Activated CD4-positive, alpha-beta T cell treated with anti-CD3 and anti-CD28 coated beads, Interleukin-2, amount 50 U/mL, for 24 hours (primary cell): ENCODE measurements around the gene EXOC3L1.

Experiments
- DNase-seq, 2 donors: peaks; one replicate each; pipeline ENCODE4 v3.0.0-alpha.2; 2020; ENCODE audit warnings: low read depth in 1 of 2, low spot score in 1 of 2

The EXOC3L1 gene

GRCh38 chr16:67199011-67199807, 9.3 kb upstream of the EXOC3L1 start, which contains the start of gene ELMO3:
Gene ELMO3, plus strand, starts transcription at chr16:67199131. Its CDS starts 196 bp downstream, at chr16:67199327.
- DNase-seq: no peak

DNA sequence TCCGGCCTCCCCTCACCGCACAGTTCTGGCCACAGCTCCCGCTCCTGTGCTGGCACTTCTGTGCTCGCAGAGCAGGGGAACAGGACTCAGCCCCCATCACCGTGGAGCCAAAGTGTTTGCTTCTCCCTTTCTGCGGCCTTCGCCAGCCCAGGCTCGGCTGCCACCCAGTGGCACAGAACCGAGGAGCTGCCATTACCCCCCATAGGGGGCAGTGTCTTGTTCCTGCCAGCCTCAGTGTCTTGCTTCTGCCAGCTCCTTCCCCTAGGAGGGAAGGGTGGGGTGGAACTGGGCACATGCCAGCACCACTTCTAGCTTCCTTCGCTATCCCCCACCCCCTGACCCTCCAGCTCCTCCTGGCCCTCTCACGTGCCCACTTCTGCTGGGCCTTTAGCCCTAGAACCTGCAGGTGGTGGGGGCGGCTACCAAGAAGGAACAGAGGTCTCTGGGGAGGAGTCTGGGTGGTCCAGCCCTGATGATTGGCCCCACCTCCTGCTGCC, 8.3 kb upstream of the EXOC3L1 start:
- DNase-seq: no peak

GRCh38 chr16:67197704-67198103, 7.8 kb upstream of the EXOC3L1 start:
- DNase-seq: no peak

DNA sequence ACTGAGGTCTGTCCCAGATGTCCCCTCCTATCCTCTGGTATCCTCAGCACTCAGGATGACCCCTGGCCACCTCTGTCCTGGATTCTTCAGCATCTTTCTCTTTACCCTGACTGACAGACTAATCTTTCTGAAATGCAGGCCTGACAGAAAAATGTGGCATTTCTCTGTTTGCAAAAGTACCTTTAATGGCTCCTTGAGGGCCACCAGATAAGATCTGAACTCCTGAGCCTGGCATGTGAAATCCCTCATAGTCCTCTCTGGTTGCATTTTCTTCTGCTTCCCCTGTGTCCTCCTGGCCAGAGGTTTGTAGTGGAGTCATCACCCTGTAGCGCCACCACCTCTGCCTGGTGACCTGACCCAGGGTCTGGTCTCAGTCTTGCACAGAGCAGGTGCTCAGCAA, 6.9 kb upstream of the EXOC3L1 start:
- DNase-seq: no peak

DNA sequence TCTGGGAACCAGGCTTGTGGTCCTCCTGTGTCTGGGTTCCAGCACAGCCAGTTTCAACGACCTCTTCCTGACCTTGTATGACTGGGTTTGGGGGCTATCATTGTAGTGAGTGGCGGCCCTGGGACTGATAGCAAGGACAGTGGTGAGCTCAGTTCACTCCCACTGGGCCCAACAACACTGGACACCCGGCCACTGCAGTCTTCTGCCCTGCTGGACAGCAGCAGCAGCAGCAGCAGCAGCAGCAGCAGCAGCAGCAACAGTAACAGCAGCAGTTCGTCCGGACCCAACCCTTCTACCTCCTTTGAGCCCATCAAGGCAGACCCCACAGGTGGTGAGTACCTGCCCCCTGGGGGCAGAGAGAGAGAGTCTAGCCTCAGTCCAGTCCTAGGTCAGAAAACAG, 5.7 kb upstream of the EXOC3L1 start:
- DNase-seq: no peak

DNA sequence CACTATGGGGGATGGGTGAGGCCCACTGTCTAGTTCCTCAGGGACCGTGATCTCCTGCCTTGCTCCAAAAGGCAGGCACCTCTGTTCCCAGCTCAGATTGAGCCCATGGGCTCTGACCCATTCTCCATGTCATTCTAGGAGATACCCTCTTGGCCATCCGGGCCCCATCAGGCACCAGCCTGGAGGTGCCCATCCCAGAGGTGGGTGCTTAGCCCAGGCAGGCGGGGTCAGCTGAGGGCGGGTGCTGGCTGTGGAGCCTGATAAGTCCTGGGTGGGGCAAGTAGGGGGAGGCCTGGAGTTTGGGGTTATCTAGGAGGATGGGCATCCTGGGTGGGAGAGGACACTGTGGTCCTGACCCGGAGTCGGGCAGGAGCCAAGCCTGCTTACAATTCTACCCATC, 4.3 kb upstream of the EXOC3L1 start:
- no peak for DNase-seq

DNA sequence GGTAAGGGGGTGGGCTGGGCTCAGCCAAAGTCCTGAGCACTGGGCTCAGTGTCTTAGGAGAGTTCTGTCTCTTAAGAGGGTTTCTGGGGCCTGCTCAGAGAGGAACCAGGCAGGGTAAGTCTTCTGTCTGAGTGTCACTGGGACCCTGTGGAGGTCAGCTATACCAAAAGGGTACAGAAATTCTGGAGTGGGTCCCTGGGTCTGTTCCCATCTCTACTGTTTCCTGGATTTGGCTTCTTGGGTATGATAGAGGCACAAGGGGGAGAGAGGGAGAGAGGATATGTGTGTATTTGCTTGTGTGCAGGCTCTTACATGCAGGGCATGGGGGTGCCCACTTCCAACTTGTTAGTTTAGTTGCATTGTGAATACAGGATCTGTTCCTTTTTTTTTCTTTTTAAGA, 3.6 kb upstream of the EXOC3L1 start:
- no peak for DNase-seq

DNA sequence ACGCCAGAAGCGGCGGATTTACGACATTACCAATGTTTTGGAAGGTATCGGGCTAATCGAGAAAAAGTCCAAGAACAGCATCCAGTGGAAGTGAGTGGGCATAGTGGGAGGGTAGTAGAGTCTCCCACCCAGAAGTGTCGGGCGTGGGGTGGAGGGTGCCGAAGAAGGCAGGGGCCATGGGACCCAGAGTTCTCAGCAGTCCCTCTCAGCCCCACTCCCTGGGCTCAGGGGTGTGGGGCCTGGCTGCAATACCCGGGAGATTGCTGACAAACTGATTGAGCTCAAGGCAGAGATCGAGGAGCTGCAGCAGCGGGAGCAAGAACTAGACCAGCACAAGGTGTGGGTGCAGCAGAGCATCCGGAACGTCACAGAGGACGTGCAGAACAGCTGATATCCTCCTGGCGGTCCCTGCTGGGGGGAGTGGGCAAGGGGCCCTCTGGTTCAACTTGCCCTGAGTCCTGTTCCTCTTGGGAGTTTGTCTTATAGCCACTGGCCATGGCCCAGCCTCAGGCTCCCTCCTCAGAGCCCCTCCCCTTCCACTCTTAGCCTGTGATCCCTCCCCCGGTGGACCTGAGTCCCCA, 2.9 kb upstream of the EXOC3L1 start:
- no peak for DNase-seq

- peak; percentile 70 to 87 for DNase-seq
Measured at GRCh38 chr16:67191995-67192681, 2.2 kb upstream of the EXOC3L1 start, which contains the start of gene E2F4. Gene E2F4, plus strand, starts transcription at chr16:67192155. Its CDS starts 73 bp downstream, at chr16:67192228.

DNA sequence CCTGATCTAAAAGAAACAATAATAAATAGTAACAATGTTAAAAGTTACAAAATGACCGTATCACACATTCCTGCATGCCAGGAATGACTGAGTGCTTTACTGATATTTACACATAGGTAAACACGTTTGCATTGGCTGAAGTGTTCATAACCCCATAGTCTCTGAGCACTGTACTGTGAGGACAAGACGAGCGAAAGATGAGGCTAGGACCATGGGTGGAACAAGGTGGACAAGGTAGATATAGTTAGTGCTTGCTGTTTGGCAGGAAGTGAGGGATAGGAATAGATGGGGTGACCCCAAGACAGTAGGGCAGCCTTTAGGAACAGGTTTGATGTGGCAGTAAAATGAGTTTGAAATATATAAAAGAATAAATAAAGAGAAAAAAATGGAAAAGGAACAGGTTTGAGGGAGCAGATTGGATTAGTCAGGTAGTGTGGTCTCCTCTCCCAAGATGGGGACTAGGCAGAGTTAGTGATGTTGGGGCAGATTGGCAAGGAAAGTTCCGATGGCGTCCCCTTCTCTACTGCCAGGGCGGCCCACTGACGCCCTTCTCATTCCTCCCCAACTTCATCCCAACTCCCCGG, 1.6 kb upstream of the EXOC3L1 start:
- no peak for DNase-seq

DNA sequence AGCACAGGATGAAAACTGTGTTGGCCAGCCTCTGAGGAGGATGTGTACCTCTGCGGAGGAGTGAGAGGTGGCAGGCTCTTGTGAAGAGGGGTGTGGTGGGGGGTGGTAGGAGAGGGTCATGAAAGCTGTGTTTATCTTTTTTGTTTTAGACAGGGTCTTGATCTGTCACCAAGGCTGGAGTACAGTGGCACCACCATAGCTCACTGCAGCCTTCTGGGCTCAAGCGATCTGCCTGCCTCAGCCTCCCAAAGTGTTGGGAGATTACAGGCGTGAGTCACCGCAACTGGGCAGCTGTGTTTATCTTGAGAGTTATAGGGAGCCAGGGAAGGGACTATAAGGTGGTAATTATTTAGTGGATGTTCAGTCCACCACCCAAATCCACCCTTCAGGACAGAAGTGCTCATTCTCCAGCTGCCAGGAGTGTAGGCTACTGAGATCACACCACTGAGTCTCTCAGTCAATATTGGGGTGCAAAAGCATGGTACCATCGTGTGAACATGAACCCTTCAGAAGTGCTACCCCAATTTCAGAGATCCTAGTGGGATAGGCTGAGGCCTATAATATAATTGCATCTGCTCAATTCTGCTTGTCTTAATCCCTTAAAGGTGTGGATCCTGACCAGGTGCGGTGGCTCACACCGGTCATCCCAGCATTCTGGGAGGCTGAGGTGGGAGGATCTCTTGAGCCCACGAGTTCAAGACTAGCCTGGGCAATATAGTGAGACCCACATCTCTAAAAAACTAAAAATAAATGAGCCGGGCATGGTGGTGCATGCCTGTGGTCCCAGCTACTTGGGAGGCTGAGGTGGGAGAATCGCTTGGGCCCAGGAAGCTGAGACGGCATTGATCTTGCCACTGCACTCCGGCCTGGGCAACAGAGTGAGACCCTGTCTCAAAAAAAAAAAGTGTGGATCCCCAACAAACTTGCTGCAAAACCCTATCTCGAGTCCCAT, 788 bp upstream of the EXOC3L1 start:
- no peak for DNase-seq

GRCh38 chr16:67188798-67189197, 1.1 kb downstream of the EXOC3L1 start:
- DNase-seq: no peak

DNA sequence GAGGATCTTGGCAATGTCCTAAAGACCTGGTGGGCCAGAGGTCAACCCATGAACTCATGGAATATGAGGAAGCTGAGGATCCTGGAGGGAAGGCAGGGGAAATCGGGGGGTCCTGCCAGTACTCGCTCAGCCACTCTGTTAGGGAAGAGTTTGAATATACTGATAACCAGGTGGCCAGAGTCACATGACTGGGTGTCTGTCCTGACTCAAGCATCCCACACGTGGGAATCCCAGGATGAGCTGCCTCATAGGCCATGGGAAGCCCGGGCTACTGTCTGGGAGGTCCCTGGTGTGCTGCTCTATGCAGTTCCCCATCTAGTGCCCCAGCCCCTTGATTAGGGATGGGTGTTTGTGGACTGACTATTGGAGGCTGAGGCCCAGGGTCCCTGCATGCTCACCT, 1.6 kb downstream of the EXOC3L1 start:
- DNase-seq: no peak

DNA sequence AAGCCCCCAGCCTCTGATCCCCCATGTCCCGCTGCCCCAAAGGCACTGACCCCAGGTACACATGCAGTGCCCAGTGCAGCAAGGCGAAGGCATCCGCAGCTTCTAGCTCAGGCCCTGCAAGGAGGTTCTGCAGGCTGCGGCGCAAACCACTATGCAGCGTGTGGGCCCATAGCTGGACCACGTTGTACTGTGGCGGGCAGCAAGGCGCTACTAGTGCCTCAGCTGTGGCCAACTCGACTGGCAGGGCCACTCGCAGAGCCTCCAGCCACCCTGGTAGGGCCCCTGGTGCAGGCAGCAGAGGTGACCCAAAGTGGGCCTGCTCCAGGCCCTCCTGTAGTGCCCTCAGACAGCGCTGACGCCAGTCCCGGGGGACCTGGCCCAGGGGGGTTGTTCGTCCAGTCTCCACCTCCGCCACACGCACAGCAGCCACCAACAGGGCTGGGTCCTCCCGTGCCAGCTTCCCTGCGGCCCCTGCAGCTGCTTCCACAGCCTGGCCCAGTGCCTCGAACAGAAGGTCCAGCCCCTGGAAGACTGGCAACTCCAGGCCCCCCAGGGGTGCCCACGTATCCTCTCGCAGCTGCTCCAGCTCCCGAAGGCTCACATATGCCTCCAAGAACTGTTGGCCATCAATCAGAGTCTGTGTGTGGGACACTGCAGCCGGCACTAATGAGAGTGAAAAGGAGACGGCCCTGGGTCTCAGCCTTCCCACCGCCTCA, 2.6 kb downstream of the EXOC3L1 start:
- DNase-seq: no peak

DNA sequence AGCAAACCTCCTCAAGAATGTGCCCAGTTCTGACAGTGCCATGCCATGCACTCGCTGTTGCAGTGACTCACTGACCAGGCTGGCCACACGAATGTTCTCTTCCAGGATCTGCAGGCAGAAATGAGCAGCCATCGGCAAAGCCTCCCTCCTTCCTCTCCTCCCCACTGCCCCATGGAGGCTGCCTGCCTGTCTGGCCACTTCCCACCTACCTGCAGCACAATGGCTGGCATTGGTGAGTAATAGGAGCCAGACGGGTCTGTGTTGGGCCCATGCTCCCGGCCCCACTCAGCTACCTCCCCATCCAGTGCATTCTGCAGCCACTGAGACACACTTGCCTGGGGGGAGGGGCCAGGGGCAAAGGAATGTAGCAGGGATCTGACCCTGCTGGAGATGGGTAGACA, 3.4 kb downstream of the EXOC3L1 start:
- no peak for DNase-seq

- no peak for DNase-seq
Measured at GRCh38 chr16:67185651-67186134, 4.2 kb downstream of the EXOC3L1 start.

GRCh38 chr16:67184995-67185650, 4.8 kb downstream of the EXOC3L1 start:
- DNase-seq: peak; percentile 70 to 77

DNA sequence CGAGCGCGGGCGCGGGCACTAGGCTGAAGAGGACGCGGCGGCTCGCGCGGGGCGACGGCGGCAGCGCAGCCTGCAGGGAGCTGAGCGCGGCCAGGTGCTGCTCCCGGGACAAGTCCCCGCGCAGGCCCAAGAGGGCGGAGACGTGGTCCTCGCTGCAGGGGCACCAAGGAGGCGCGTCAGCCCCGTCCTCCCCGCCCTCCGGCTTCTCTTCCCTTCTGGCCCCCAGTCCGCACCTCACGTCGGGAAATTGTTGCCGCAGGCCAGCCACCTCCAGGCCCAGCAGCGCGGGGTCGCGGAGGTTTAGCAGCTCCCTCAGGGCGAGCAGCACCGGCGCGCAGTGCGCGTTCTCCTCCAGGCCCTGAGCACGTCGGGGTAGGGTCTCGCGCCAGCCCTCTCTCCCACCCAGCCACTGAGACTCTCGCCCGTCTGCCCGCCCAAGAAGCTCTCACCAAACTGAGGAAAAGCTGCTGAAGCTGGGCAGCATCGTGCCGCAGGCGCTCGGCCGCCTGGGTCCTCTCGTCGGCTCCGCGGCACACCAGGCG, 5.4 kb downstream of the EXOC3L1 start:
- no peak for DNase-seq
